GM12878 (cell line): ENCODE measurements around the gene COQ7. TPM values are rescaled to one million over a fixed set of nuclear protein-coding genes. Genes with fewer than 3 reads are reported as not detected.

Experiments
- ATAC-seq: fragments of 200-7000 bp; cut with Tn5 transposase; 3 replicates; pipeline ENCODE4 v1.9.1; 2020; ENCODE audit warnings: mild to moderate bottlenecking, moderate library complexity
- BruUV-seq: library from RNA; stranded (reverse); fragments of 400-500 nt; replicated peaks from 2 replicates; lab custom pipeline; 2021; lab: Mats Ljungman, UMichigan
- CTCF ChIA-PET: fragments of 300-600 bp; sonication (Branson Sonifier 250); formaldehyde crosslinking; extraction: SDS; loops from one replicate; lab custom pipeline; 2021; ENCODE audit warnings: inconsistent platforms; lab: Yijun Ruan, JAX
- POLR2A ChIA-PET: fragments of 350-600 bp; formaldehyde crosslinking; extraction: SDS; loops from one replicate; lab custom pipeline; 2021; ENCODE audit warnings: inconsistent platforms; lab: Charles Lee
- RAD21 ChIA-PET: fragments of 300-600 bp; sonication (Branson Sonifier 250); formaldehyde crosslinking; loops from one replicate; lab custom pipeline; 2023; ENCODE audit warnings: antibody characterized with exemption; ENCODE audit not compliant: unreplicated experiment; lab: Charles Lee
- SMC1A ChIA-PET: fragments of 300-600 bp; sonication (Branson Sonifier 250); formaldehyde crosslinking; loops from one replicate; lab custom pipeline; 2023; ENCODE audit not compliant: unreplicated experiment, uncharacterized antibody; lab: Charles Lee
- DNase-seq: peaks from one replicate; pipeline ENCODE4 v3.0.0-alpha.2; 2011; ENCODE audit warnings: low read depth, low spot score
- FAIRE-seq: peaks from 3 replicates; lab custom pipeline; 2011; peaks lifted over from hg19 to GRCh38; lab: Jason Lieb, UNC
- H2AFZ ChIP-seq: 2 replicates; pipeline ENCODE4 v1.6.0; 2011; ENCODE audit warnings: low read depth, low read length, control low read depth; ENCODE audit not compliant: control insufficient read depth
- H3K27ac ChIP-seq: 2 replicates; pipeline ENCODE4 v1.5.1; 2011; ENCODE audit warnings: control low read depth; ENCODE audit not compliant: control insufficient read depth, insufficient read depth
- H3K27me3 ChIP-seq, 2 experiments: replicated peaks in 1 of 2; 2 replicates each; pipeline versions ENCODE4 v1.6.0 to v1.6.1; 2011; ENCODE audit warnings: low read length in 1 of 2; ENCODE audit not compliant: control insufficient read depth in 2 of 2, insufficient read depth in 2 of 2
- H3K36me3 ChIP-seq, 2 experiments: 2 replicates each; pipeline ENCODE4 v1.5.1; 2011; ENCODE audit warnings: low read length in 1 of 2; ENCODE audit not compliant: control insufficient read depth in 2 of 2, insufficient read depth in 2 of 2
- H3K4me1 ChIP-seq: 2 replicates; pipeline ENCODE4 v1.6.1; 2011; ENCODE audit warnings: mild to moderate bottlenecking, low read length, moderate library complexity, mixed read lengths; ENCODE audit not compliant: control insufficient read depth, insufficient read depth
- H3K4me2 ChIP-seq: 2 replicates; pipeline ENCODE4 v1.6.0; 2011; ENCODE audit warnings: control low read depth; ENCODE audit not compliant: control insufficient read depth, insufficient read depth
- H3K4me3 ChIP-seq: fragments of 200-600 bp; sonication (generic); 2 replicates; pipeline ENCODE4 v1.5.1; 2016
- H3K79me2 ChIP-seq: 2 replicates; pipeline ENCODE4 v1.6.0; 2011; ENCODE audit warnings: low read length; ENCODE audit not compliant: control insufficient read depth, insufficient read depth
- H3K9ac ChIP-seq: 2 replicates; pipeline ENCODE4 v1.8.0; 2011; ENCODE audit warnings: low read length, control low read depth, mixed read lengths; ENCODE audit not compliant: control insufficient read depth, insufficient read depth
- H3K9me3 ChIP-seq: replicated peaks from 3 replicates; pipeline ENCODE4 v1.5.1; 2011; ENCODE audit warnings: mild to moderate bottlenecking, low read length; ENCODE audit not compliant: control insufficient read depth, insufficient read depth
- H4K20me1 ChIP-seq: 2 replicates; pipeline ENCODE4 v1.6.0; 2011; ENCODE audit not compliant: control insufficient read depth, insufficient read depth
- ATF2 ChIP-seq: IDR thresholded peaks from 2 replicates; pipeline ENCODE4 v1.6.1; 2012; ENCODE audit warnings: low read length, inconsistent platforms
- CBX5 ChIP-seq: sonication (generic); IDR thresholded peaks from 2 replicates; pipeline ENCODE4 v1.6.1; 2016; ENCODE audit warnings: low read depth, moderate library complexity, mild to moderate bottlenecking, inconsistent platforms
- CEBPZ ChIP-seq: fragments of 150-350 bp; IDR thresholded peaks from 2 replicates; pipeline ENCODE4 v1.6.1; 2016; ENCODE audit warnings: low read depth, low read length
- CHD4 ChIP-seq: fragments of 200-600 bp; sonication (generic); IDR thresholded peaks from 2 replicates; pipeline ENCODE4 v1.6.1; 2016; ENCODE audit warnings: mild to moderate bottlenecking
- CTCF ChIP-seq, 3 experiments: IDR thresholded peaks in 2 of 3; conservative IDR thresholded peaks in 1 of 3; 2 replicates each; pipeline ENCODE4 v1.5.1; 2011; ENCODE audit warnings: low read depth in 3 of 3, low read length in 3 of 3, mild to moderate bottlenecking in 3 of 3, control low read depth in 2 of 3, moderate library complexity in 2 of 3, inconsistent platforms in 1 of 3, mixed read lengths in 1 of 3; ENCODE audit not compliant: control insufficient read depth in 2 of 3, insufficient read depth in 1 of 3; ENCODE audit errors: extremely low read depth in 1 of 3
- FOXK2 ChIP-seq: fragments of 450-650 bp; IDR thresholded peaks from 2 replicates; pipeline ENCODE4 v1.6.1; 2017; ENCODE audit warnings: mild to moderate bottlenecking, moderate library complexity
- IKZF2 ChIP-seq, 2 experiments: fragments of 450-650 bp; IDR thresholded peaks; 2 replicates each; pipeline ENCODE4 v1.6.1; 2017; ENCODE audit warnings: mild to moderate bottlenecking in 2 of 2, moderate library complexity in 2 of 2
- KDM1A ChIP-seq: fragments of 200-600 bp; sonication (generic); IDR thresholded peaks from 2 replicates; pipeline ENCODE4 v1.6.1; 2016; ENCODE audit warnings: borderline replicate concordance
- MEF2A ChIP-seq: IDR thresholded peaks from 2 replicates; pipeline ENCODE4 v1.6.1; 2011; ENCODE audit warnings: low read depth, mild to moderate bottlenecking, low read length, moderate library complexity; ENCODE audit not compliant: insufficient read depth
- NRF1 ChIP-seq: conservative IDR thresholded peaks from 2 replicates; pipeline ENCODE4 v1.6.1; 2011; ENCODE audit warnings: mild to moderate bottlenecking, low read depth, low read length, improper control_type of control experiment
- RELB ChIP-seq: fragments of 450-650 bp; IDR thresholded peaks from 2 replicates; pipeline ENCODE4 v1.6.1; 2017; ENCODE audit warnings: low read depth, mild to moderate bottlenecking, moderate library complexity
- RFX5 ChIP-seq: IDR thresholded peaks from 2 replicates; pipeline ENCODE4 v1.6.1; 2011; ENCODE audit warnings: low read depth, low read length, improper control_type of control experiment
- SMAD1 ChIP-seq: fragments of 450-650 bp; IDR thresholded peaks from 2 replicates; pipeline ENCODE4 v1.6.1; 2018; ENCODE audit warnings: mild to moderate bottlenecking, low read depth; ENCODE audit not compliant: partially characterized antibody
- SUZ12 ChIP-seq: fragments of 200-600 bp; sonication (generic); IDR thresholded peaks from one replicate; pipeline ENCODE4 v1.6.1; 2018; ENCODE audit warnings: antibody characterized with exemption, mild to moderate bottlenecking; ENCODE audit not compliant: unreplicated experiment
- WGBS: methylation state at CpG from one replicate; pipeline ENCODE4 v1.1.6; 2016; ENCODE audit warnings: low lambda C conversion rate; ENCODE audit not compliant: insufficient replicate concordance, insufficient coverage; ENCODE audit errors: missing lambda C conversion rate; 5-methylcytosine and 5-hydroxymethylcytosine counted together
- in situ Hi-C: fragments of 300-500 bp; cut with MboI; formaldehyde crosslinking; loops from 9 replicates; pipeline ENCODE4 v1.14.3; 2018; ENCODE audit warnings: mixed read lengths
- intact Hi-C: fragments of 100-400 bp; cut with micrococcal nuclease; formaldehyde crosslinking; loops from one replicate; pipeline ENCODE4 v1.14.2; 2022; ENCODE audit not compliant: unreplicated experiment
- polyA plus RNA-seq, 11 experiments: library from polyadenylated mRNA; depleted of rRNA in 4 of 11; unstranded in 6 of 11; stranded (reverse) in 5 of 11; fragments of >200 nt; fragmentation: Nextera tagmentation in 4 of 11; fragmentation: Illumina TruSeq in 1 of 11; extraction: Ambion mirVana in 4 of 11; extraction: Trizol in 1 of 11; gene quantifications; 1 replicate in 1 of 11; 2 replicates in 10 of 11; pipeline versions ENCODE4 v1.2.1 to v1.2.3, GENCODE V29; 2011 to 2016; ENCODE audit warnings: inconsistent platforms in 2 of 11, missing spikeins in 2 of 11, low read depth in 1 of 11
- total RNA-seq, 4 experiments: library from RNA; depleted of rRNA in 3 of 4; stranded (reverse); fragments of >200 nt in 3 of 4; fragmentation: Illumina TruSeq in 1 of 4; extraction: Trizol in 1 of 4; gene quantifications; 2 replicates each; pipeline versions ENCODE4 v1.2.1 to v1.2.3, GENCODE V29; 2013 to 2021

The COQ7 gene
- total and polyA plus RNA-seq, 10 of the 15 experiments (the other 5 are each of a cell fraction or from before 2014, with no cell fraction given), result 3.2 to 21.9 (median 13.0) TPM

GRCh38 chr16:19115148-19116021 is 48.0 kb downstream of the COQ7 start:
- POLR2A ChIA-PET, result interaction anchor here (1.4 to 4.2 kb wide), 2 partner anchors 7 to 12 kb away, joined by 7 to 26 read pairs; no protein-coding TSS in a partner anchor
- no peak for TF ChIP-seq CBX5
- no peak for TF ChIP-seq NRF1
- no peak for TF ChIP-seq CHD4
- TF ChIP-seq CTCF (IDR thresholded peaks at IDR 0.05 in 2 of 3, conservative IDR thresholded peaks at IDR 0.05 in 1 of 3; ENCODE audit: control insufficient read depth in 2 of 3, extremely low read depth in 1 of 3, insufficient read depth in 1 of 3, low read depth in 3 of 3, low read length in 3 of 3), result no peak
- TF ChIP-seq RFX5, result no peak
- no peak for TF ChIP-seq IKZF2 (IDR thresholded peaks at IDR 0.05)
- no peak for TF ChIP-seq RELB
- no peak for TF ChIP-seq SMAD1
- no peak for TF ChIP-seq KDM1A
- no peak for TF ChIP-seq SUZ12
- TF ChIP-seq MEF2A, result no peak
- no peak for TF ChIP-seq FOXK2
- no peak for TF ChIP-seq CEBPZ
- no peak for TF ChIP-seq ATF2

More at GRCh38 chr16:19115148-19116021, 48.0 kb downstream of the COQ7 start:
- WGBS, result 96% methylated on average over 42 of the region's 50 CpGs
- intact Hi-C loops (loop anchor here (2.0 kb wide), 1 partner anchor 15 kb away; no protein-coding TSS in a partner anchor), in situ Hi-C loops (no loop called here)
- RAD21 ChIA-PET, result no interaction called here
- ATAC-seq (no peak), DNase-seq (no peak), FAIRE-seq (no peak)
- no peak overlapping the region for H3K9ac ChIP-seq
- H3K27me3 ChIP-seq, result no peaks in the 10 kb centered on the region
- CTCF ChIA-PET, result no interaction called here
- no peaks in the 10 kb centered on the region; a peak in 1 of 4 replicates for H3K36me3 ChIP-seq
- peak overlapping the region; percentile 80; the same call in 1 of the 2 replicates for H3K4me2 ChIP-seq
- H4K20me1 ChIP-seq, result no peaks in the 10 kb centered on the region
- no peaks in the 10 kb centered on the region for H3K9me3 ChIP-seq
- H3K79me2 ChIP-seq, result peaks cover 3% of the 10 kb centered on the region; the same call in 1 of the 2 replicates
- peaks cover 26% of the 10 kb centered on the region for H3K4me1 ChIP-seq
- SMC1A ChIA-PET, result interaction anchor here (4.8 kb wide), 1 partner anchor 15 kb away, joined by 60 read pairs; no protein-coding TSS in a partner anchor
- no peak overlapping the region for H2AFZ ChIP-seq
- no TSS peak for BruUV-seq
- H3K27ac ChIP-seq, result no peak overlapping the region
- peak overlapping the region; percentile 77; the same call in 1 of the 2 replicates for H3K4me3 ChIP-seq
